Colon (tissue), 2 donors: ENCODE data around the gene CHRD.
"Not testable (repeated sequence)": the region's sequence is repeated elsewhere in the genome, so short reads cannot be mapped to it uniquely, and the experiment has no call there.

Experiments used
- FAIRE-seq: peaks from 2 replicates; lab custom pipeline; 2012; peaks lifted over from hg19 to GRCh38; lab: Jason Lieb, UNC
- donor health status: control.
- donor health status: control.

Gene CHRD

GRCh38 chr3:184379358-184380184 is at the start of gene CHRD:
TSS of gene CHRD (plus strand) at chr3:184380054. CDS start at chr3:184380319, 265 bp downstream.
- no peak for FAIRE-seq

GRCh38 chr3:184332370-184333090 is 47.3 kb upstream of the CHRD start:
- FAIRE-seq: no peak

DNA sequence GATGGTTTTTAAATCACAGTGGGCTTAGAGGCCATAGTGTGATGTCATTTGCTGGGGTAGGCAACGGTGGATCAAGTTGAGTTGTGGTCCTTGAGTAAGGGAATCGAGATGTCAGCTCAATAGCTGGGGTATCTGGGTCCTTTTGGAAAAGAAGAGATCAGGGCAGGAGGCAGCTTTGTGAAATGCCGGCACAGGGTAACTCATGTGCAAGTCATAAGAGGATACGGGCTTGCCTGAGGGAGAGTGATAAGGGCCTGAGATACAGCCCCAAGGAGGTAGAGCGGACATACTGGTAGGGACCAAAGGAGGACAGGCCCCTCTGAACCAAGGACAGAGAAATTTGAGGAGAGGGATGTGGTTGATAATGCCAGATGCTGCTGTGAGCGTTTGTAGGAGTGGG is 46.7 kb upstream of the CHRD start:
- no peak for FAIRE-seq

DNA sequence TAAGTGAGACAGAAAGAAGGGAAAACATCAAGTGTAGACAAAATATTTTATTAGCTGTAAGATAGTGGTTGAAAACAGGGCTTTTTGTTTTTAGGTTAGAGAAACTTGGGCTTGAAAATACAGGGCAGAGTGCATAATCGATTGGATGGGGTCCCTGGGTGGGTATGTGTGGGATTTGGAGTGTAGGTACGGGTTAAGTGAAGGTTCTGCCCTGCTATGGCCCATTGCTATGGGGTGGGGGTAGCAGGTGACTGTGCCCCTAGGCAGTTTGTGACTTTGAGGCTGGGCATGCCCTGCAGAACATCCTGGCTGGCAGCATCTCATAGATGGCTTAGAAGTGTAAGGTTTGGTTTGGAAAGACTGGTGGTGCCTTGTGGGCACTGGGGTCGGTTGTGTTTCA is 46.2 kb upstream of the CHRD start:
- no peak for FAIRE-seq

GRCh38 chr3:184334470-184335158 is 45.2 kb upstream of the CHRD start:
- FAIRE-seq: no peak

DNA sequence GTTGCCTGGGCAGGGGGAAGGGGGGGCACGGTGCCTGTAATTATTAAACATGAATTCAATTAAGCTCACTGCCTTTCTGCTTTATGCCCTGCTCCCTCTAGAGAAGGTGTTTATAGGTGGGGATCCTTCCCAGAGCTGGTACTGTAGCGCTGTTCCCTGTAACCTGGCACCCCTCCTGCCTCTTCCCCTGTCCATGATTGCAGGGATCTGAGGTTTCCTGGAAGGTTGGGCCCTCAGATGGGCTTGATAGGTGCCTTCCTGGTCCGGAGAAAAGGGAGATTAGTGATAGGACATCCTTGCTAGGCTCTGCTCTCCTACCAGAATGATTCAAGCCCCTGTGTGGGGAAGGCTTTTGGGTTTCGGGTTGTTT is 44.6 kb upstream of the CHRD start:
- no peak for FAIRE-seq

- FAIRE-seq: no peak
These were observed 44.0 kb upstream of the CHRD start for GRCh38 chr3:184335661-184336546.

DNA sequence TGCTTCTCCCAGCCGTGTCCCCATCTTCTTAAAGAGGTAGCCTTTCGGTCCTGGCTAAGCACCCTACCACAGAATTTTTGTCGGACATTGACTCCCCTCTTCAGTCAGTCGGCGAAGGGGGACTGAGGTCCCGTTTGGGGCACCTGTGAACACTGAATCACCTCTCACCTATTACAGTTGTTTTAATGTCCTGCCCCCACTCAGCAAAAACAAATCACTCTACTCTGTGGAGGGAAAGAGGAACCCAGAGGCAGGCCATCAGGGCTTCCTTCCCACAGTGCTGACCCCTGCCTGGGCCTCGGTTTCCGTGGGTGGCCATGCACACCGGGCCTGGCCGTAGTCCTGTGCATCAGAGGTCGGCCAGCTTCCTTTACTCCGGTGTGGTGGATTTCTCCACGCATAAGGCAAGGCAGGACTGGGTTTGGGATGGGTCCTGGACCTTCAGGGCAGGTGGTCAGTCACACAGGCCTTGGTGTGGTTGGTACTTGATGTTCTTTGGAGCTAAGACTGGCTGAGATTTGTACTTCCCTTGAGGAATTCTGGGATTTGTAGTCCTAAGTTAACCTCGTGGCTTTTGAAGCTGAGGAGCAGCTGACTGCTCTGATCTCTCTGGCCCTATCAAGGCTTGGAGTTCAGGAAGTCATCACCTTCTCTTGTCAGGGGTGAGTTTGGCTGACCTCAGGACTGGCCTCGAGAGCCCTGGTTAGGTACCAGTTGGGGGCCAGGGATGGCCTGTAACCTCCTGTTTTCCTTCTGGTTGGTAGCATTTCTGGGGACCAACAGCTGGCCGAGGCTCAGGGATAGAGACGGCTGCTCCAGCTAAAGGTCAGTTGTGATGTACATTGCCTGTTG is 43.1 kb upstream of the CHRD start:
- FAIRE-seq: no peak

- FAIRE-seq: no peak
These were observed 42.5 kb upstream of the CHRD start, which contains the start of gene FAM131A for GRCh38 chr3:184337399-184337714. TSS of gene FAM131A (plus strand) at chr3:184337600. CDS start at chr3:184337631, 31 bp downstream.

- FAIRE-seq: no peak
These were observed 41.9 kb upstream of the CHRD start for GRCh38 chr3:184337981-184338380.

GRCh38 chr3:184338511-184338945 is 41.3 kb upstream of the CHRD start:
- FAIRE-seq: no peak

DNA sequence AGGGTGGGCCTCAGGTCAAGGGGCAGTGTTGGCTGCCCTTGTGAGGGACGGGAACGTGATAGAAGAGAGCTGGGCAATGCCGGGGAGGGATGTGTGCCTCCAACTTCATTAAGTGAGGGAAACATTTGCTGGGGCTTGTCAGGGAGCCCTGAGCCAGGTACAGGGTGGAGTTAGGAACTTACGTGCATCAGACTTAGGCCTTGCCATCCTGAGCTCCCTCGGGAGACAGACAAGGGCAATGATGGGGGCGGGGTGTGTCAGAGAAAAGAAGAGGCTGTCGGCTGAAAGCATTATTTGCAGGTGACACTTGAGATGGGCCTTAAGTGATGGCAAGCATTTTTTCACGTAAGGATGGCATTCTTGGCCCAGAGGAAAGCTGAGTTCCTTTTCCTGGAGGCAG is 40.9 kb upstream of the CHRD start:
- FAIRE-seq: no peak

- FAIRE-seq: not testable (repeated sequence)
These were observed 40.3 kb upstream of the CHRD start for GRCh38 chr3:184339451-184340135.

DNA sequence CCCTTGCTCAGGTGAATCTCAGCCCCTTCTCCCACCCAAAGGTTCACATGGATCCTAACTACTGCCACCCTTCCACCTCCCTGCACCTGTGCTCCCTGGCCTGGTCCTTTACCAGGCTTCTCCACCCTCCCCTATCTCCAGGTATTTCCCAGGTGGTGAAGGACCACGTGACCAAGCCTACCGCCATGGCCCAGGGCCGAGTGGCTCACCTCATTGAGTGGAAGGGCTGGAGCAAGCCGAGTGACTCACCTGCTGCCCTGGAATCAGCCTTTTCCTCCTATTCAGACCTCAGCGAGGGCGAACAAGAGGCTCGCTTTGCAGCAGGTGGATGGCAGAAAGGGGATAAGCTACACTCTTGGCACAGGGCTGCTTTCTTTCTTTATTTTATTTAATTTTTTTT is 37.9 kb upstream of the CHRD start:
- no peak for FAIRE-seq

DNA sequence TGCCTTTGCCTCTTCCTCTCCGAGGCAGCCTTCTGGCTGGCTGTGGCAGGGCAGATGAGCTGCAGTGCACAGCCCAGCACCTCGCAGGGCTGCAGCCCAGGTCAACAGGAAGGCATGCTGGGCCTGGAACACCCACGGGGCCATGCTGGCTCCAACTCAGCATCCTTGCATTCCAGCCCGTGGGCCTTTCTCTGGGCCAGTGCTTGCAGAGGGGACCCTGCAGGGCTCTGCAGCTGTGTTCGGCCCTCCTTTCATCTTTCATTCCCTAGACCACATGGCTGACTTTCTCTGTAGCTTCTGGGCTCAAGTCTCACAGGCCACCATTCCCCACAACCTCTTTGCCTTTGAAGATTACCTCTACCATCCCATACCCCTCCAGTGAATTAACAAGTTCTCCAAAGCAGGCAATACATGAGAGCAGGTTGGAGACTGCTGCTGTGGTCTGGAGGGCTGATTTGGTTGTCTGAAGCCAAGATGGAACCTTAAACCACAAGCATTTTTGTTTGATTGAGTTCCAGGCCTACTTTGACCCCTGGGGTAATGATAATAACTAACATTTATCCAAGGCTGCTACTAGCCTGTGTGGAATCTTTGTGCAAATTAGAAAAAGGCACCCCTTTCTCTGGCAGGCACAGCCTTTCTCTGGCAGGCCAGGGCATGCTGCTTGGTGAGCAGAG is 36.5 kb upstream of the CHRD start:
- FAIRE-seq: no peak

DNA sequence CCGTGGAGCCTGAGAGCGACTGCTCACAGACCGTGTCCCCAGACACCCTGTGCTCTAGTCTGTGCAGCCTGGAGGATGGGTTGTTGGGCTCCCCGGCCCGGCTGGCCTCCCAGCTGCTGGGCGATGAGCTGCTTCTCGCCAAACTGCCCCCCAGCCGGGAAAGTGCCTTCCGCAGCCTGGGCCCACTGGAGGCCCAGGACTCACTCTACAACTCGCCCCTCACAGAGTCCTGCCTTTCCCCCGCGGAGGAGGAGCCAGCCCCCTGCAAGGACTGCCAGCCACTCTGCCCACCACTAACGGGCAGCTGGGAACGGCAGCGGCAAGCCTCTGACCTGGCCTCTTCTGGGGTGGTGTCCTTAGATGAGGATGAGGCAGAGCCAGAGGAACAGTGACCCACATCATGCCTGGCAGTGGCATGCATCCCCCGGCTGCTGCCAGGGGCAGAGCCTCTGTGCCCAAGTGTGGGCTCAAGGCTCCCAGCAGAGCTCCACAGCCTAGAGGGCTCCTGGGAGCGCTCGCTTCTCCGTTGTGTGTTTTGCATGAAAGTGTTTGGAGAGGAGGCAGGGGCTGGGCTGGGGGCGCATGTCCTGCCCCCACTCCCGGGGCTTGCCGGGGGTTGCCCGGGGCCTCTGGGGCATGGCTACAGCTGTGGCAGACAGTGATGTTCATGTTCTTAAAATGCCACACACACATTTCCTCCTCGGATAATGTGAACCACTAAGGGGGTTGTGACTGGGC is 35.1 kb upstream of the CHRD start:
- FAIRE-seq: no peak

- FAIRE-seq: no peak
These were observed 34.3 kb upstream of the CHRD start for GRCh38 chr3:184345317-184346144.
